Smooth muscle cell (in vitro differentiated cells): ENCODE data around the gene SHB. TPM values are rescaled to one million over a fixed set of nuclear protein-coding genes. Genes with fewer than 3 reads are reported as not detected.
A peak's percentile ranks its signal among the peaks of the same experiment; 100 is the strongest.

Experiments used
- DNase-seq: peaks from one replicate; lab custom pipeline; 2025; ENCODE audit not compliant: unreplicated experiment; lab: John Stamatoyannopoulos, UW
- H2AFZ ChIP-seq: fragments of 200-600 bp; sonication (generic); 2 replicates; pipeline ENCODE4 v1.6.0; 2016; ENCODE audit warnings: antibody characterized with exemption, low read depth, mild to moderate bottlenecking
- H3F3A ChIP-seq: fragments of 200-600 bp; sonication (generic); 2 replicates; pipeline ENCODE4 v1.6.0; 2017; ENCODE audit warnings: antibody characterized with exemption, low read depth
- H3K27ac ChIP-seq: fragments of 200-600 bp; sonication (generic); 2 replicates; pipeline ENCODE4 v1.5.1; 2016; ENCODE audit warnings: low read depth, mild to moderate bottlenecking
- H3K27me3 ChIP-seq: fragments of 200-600 bp; sonication (generic); 2 replicates; pipeline ENCODE4 v1.6.1; 2016; ENCODE audit warnings: low read depth, mild to moderate bottlenecking
- H3K36me3 ChIP-seq: fragments of 200-600 bp; sonication (generic); 2 replicates; pipeline ENCODE4 v1.5.1; 2016; ENCODE audit warnings: low read depth
- H3K4me1 ChIP-seq: fragments of 200-600 bp; sonication (generic); 2 replicates; pipeline ENCODE4 v1.5.1; 2016; ENCODE audit warnings: low read depth
- H3K4me2 ChIP-seq: fragments of 200-600 bp; sonication (generic); 2 replicates; pipeline ENCODE4 v1.6.0; 2016; ENCODE audit warnings: mild to moderate bottlenecking
- H3K4me3 ChIP-seq: fragments of 200-600 bp; sonication (generic); 2 replicates; pipeline ENCODE4 v1.5.1; 2016; ENCODE audit warnings: mild to moderate bottlenecking
- H3K79me2 ChIP-seq: fragments of 200-600 bp; sonication (generic); 2 replicates; pipeline ENCODE4 v1.6.0; 2016; ENCODE audit warnings: low read depth, mild to moderate bottlenecking
- H3K9ac ChIP-seq: fragments of 200-600 bp; sonication (generic); 2 replicates; pipeline ENCODE4 v1.6.0; 2016; ENCODE audit warnings: low read depth
- H3K9me3 ChIP-seq: fragments of 200-600 bp; sonication (generic); replicated peaks from 2 replicates; pipeline ENCODE4 v1.5.1; 2016; ENCODE audit warnings: low read depth
- H4K20me1 ChIP-seq: fragments of 200-600 bp; sonication (generic); 2 replicates; pipeline ENCODE4 v1.6.0; 2016; ENCODE audit warnings: low read depth
- WGBS: methylation state at CpG from one replicate; pipeline ENCODE4 v1.1.7; 2016; ENCODE audit warnings: low lambda C conversion rate; 5-methylcytosine and 5-hydroxymethylcytosine counted together
- polyA plus RNA-seq: library from polyadenylated mRNA; unstranded; fragments of >200 nt; fragmentation: Nextera tagmentation; extraction: Ambion mirVana; gene quantifications from 2 replicates; pipeline ENCODE4 v1.2.1, GENCODE V29; 2016
- total RNA-seq: library from RNA; depleted of rRNA; stranded (reverse); fragments of >200 nt; gene quantifications from 2 replicates; pipeline ENCODE4 v1.2.3, GENCODE V29; 2014
- TF ChIP-seq, protein P1 (sequence below): fragments of 200-600 bp; sonication (generic); IDR thresholded peaks from 2 replicates; pipeline ENCODE4 v1.5.1; 2017; ENCODE audit warnings: borderline replicate concordance, mild to moderate bottlenecking, antibody characterized with exemption; ENCODE audit not compliant: insufficient read depth, poor library complexity, severe bottlenecking

SHB gene
- total and polyA plus RNA-seq, 2 experiments from 2014 or later = 16.4 to 32.4 TPM

DNA sequence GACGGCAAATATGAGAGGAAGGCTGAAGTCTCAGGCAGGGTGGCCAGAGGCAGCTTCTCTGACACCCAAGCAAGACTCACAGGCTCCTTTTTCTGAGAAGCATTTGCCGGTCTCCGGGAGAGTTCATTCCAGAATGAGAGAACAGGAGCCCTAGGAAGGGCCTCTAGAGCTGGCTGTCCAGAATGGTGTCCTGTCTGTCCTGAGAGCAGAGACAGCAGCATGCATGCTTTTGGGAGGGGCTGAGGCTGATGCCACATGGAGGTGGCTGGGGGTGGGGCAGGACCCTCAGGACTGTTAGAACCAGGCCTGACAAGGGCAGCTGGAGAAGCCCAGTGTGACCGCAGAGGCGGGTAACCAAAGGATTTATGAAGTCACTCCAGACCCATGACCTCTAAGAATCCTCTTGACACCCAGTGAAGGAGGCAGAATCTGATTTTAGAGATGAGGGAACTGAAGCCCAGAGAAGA lies 60.0 kb downstream of the SHB start:
- Histone ChIP-seq H3K27me3 (no peaks in the 10 kb centered on the region), H2AFZ (no peak overlapping the region), H3F3A (peaks cover 14% of the 10 kb centered on the region), H3K9ac (peak overlapping the region; percentile 71), H3K4me2 (peak overlapping the region; percentile 45), H3K9me3 (no peaks in the 10 kb centered on the region), H4K20me1 (peaks cover 28% of the 10 kb centered on the region), H3K79me2 (peaks cover 73% of the 10 kb centered on the region), H3K4me1 (peaks cover 16% of the 10 kb centered on the region), H3K27ac (peak overlapping the region; percentile 91), H3K4me3 (no peak overlapping the region), H3K36me3 (no peaks in the 10 kb centered on the region)
- DNase-seq = no peak
- TF ChIP-seq, protein P1, sequence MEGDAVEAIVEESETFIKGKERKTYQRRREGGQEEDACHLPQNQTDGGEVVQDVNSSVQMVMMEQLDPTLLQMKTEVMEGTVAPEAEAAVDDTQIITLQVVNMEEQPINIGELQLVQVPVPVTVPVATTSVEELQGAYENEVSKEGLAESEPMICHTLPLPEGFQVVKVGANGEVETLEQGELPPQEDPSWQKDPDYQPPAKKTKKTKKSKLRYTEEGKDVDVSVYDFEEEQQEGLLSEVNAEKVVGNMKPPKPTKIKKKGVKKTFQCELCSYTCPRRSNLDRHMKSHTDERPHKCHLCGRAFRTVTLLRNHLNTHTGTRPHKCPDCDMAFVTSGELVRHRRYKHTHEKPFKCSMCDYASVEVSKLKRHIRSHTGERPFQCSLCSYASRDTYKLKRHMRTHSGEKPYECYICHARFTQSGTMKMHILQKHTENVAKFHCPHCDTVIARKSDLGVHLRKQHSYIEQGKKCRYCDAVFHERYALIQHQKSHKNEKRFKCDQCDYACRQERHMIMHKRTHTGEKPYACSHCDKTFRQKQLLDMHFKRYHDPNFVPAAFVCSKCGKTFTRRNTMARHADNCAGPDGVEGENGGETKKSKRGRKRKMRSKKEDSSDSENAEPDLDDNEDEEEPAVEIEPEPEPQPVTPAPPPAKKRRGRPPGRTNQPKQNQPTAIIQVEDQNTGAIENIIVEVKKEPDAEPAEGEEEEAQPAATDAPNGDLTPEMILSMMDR = no peak
- 49% methylated on average over 5 of the region's 5 CpGs for WGBS

DNA sequence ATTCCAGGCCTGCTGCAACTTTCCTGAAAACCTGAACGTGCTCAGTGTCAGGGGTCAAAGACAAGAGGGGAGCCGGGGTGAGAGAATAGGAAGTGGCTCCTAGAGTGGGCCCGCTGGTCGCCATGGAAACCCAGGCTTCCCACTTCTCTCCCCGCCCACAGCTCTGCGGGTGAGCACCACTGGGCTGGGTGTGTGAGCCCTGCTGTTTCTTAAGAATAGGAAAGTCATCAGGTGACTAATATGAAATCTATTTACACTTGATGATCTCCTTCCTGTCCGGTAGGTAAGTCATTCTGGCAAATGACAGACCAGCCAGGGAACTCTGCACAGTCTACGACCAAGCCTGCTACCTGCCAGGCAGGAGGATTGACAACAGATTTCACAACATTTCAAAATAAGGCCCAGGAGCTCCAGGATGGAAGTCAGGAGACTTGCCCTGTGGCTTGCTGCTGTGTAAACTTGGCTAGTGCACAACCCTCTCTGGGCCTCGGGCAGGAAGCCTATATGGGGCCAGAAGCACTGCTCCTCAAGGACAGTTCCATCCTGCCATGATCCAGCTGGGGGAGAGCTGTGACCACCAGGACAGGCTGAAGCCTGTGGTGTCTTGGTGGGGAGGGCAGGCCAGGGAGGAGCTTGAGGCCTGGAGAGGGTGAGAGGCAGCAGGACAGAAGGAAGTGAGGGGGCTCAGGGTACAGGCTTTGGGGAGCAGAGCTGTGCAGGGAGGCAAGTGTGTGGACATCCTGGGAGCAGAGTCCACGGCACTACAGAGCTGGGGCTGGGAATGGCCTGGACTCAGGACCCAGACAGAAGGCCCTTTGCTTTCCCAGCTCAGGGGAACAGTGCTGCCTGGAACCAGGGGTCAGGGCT lies 60.6 kb downstream of the SHB start:
- Histone ChIP-seq H3K9ac (peak overlapping the region; percentile 81), H3K4me2 (peak overlapping the region; percentile 45), H3K4me1 (peaks cover 16% of the 10 kb centered on the region), H3K36me3 (no peaks in the 10 kb centered on the region), H3K4me3 (no peak overlapping the region), H3K9me3 (no peaks in the 10 kb centered on the region), H4K20me1 (peaks cover 35% of the 10 kb centered on the region), H2AFZ (no peak overlapping the region), H3K79me2 (peaks cover 73% of the 10 kb centered on the region), H3K27me3 (no peaks in the 10 kb centered on the region), H3F3A (peaks cover 14% of the 10 kb centered on the region), H3K27ac (peak overlapping the region; percentile 91)
- DNase-seq = no peak
- WGBS = 38% methylated on average over 10 of the region's 10 CpGs
- TF ChIP-seq, protein P1 = no peak

DNA sequence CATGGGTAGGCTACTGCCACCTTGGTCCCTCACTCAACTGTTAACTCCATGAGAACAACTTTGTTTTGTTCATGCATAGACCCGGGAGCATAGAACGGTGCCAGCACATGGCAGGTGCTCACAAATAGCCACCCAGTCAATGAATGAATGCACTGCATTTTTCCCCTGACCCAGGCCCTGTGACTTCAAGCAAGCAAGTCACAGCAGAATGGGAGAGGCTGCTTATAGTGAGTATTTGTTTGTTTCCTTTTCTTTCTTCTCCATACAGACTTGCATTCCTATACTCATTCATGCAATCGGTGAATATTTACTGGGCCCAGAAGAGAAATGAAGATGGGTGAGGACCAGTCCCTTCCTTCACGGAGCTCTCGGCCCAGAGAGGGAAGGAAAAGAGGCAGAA lies 62.0 kb downstream of the SHB start:
- TF ChIP-seq, protein P1 = no peak
- Histone ChIP-seq H3K4me1 (peaks cover 16% of the 10 kb centered on the region), H3K36me3 (no peaks in the 10 kb centered on the region), H3K27me3 (no peaks in the 10 kb centered on the region), H3F3A (peaks cover 18% of the 10 kb centered on the region), H2AFZ (no peak overlapping the region), H3K9ac (no peak overlapping the region), H4K20me1 (peaks cover 37% of the 10 kb centered on the region), H3K79me2 (peaks cover 72% of the 10 kb centered on the region), H3K27ac (peak overlapping the region; percentile 91), H3K4me2 (no peak overlapping the region), H3K4me3 (no peak overlapping the region), H3K9me3 (no peaks in the 10 kb centered on the region)
- WGBS = 94% methylated on average over 5 of the region's 5 CpGs
- DNase-seq = no peak

DNA sequence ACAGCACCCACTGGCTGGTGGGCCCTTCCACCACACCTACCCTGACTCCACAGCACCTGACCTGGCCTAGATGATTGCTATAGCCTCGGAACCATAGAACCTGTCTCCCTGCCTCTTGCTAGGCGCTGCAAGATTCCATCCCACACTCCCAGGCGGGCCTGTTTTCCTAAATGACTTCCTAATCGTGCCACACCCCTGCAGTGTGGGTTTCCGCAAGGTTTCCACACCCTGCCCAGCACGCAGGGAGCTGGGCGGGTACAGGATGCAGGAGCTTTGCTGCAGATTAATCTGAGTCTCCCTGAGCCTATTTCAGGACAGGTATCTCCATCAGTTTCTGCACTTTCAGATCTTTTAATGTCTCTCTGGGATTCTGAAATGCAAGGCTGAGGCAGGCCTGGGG lies 62.9 kb downstream of the SHB start:
- Histone ChIP-seq H4K20me1 (peaks cover 37% of the 10 kb centered on the region), H2AFZ (no peak overlapping the region), H3K36me3 (no peaks in the 10 kb centered on the region), H3K4me3 (no peak overlapping the region), H3K9ac (no peak overlapping the region), H3K4me1 (peaks cover 16% of the 10 kb centered on the region), H3K4me2 (no peak overlapping the region), H3K79me2 (peaks cover 74% of the 10 kb centered on the region), H3K27ac (peak overlapping the region; percentile 91), H3K9me3 (no peaks in the 10 kb centered on the region), H3F3A (peaks cover 18% of the 10 kb centered on the region), H3K27me3 (no peaks in the 10 kb centered on the region)
- DNase-seq = no peak
- WGBS = 82% methylated on average over 7 of the region's 7 CpGs
- TF ChIP-seq, protein P1 = no peak
